Activated T-helper 1 cell treated with anti-CD3 and anti-CD28 coated beads, Interleukin-2, amount 50 U/mL, for 16 hours (primary cell): ENCODE results near the gene RHBG.
"Not testable (repeated sequence)": the region's sequence is repeated elsewhere in the genome, so short reads cannot be mapped to it uniquely, and the experiment has no call there.

Experiments
- DNase-seq, 2 donors: peaks; one replicate each; pipeline ENCODE4 v3.0.0-alpha.2; 2020; ENCODE audit warnings: low read depth in 1 of 2, low spot score in 1 of 2

The RHBG gene, protein sequence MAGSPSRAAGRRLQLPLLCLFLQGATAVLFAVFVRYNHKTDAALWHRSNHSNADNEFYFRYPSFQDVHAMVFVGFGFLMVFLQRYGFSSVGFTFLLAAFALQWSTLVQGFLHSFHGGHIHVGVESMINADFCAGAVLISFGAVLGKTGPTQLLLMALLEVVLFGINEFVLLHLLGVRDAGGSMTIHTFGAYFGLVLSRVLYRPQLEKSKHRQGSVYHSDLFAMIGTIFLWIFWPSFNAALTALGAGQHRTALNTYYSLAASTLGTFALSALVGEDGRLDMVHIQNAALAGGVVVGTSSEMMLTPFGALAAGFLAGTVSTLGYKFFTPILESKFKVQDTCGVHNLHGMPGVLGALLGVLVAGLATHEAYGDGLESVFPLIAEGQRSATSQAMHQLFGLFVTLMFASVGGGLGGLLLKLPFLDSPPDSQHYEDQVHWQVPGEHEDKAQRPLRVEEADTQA

GRCh38 chr1:156368889-156369684 lies at the start of gene RHBG:
TSS of gene RHBG (plus strand) at chr1:156369211. CDS start at chr1:156369250, 39 bp downstream.
- DNase-seq: no peak

- DNase-seq: no peak
These were observed 49.3 kb upstream of the RHBG start for GRCh38 chr1:156319664-156320063.

DNA sequence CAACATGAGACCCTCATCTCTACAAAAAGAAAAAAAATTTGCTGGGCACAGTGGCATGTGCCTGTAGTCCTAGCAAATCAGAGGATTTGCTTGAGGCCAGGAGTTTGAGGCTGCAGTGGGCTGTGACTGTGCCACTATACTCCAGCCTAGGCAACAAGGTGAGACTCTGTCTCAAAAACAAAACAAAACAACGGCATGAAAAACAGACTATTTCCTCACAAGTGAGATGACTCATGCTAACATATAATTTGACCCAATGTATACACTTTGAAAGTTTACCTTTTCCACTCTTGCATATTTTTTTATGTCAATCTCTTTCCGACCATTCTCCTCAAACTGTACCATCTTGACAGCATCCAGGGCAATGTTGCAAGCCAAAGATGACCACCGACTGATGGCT lies 48.5 kb upstream of the RHBG start:
- DNase-seq: no peak

DNA sequence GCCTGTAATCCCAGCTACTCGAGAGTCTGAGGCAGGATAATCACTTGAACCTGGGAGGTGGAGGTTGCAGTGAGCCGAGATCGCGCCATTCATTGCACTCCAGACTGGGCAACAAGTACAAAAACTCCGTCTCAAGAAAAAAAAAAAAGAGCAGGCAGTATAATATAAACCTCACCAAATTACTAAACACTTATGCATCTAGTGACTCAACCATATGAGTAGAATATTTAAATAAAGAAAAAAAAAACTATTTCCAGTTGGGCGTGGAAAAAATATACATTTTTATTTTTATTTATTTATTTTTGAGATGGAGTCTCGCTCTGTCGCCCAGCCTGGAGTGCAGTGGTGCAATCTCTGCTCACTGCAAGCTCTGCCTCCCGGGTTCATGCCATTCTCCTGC lies 45.8 kb upstream of the RHBG start:
- DNase-seq: not testable (repeated sequence)

- no peak for DNase-seq
These were observed 32.8 kb upstream of the RHBG start for GRCh38 chr1:156336242-156336641.

- no peak for DNase-seq
These were observed 31.7 kb upstream of the RHBG start for GRCh38 chr1:156337052-156337887.

GRCh38 chr1:156337888-156338179 lies 31.2 kb upstream of the RHBG start:
- DNase-seq: no peak

GRCh38 chr1:156338180-156338976 lies 30.6 kb upstream of the RHBG start, which contains the start of the genes CCT3 and TSACC:
TSS of gene CCT3 (minus strand) at chr1:156338292. CDS start at chr1:156338184, 108 bp downstream.
TSS of gene TSACC (plus strand) at chr1:156338526. CDS start at chr1:156339758, 1,232 bp downstream.
- peak; percentile 98 to 99 for DNase-seq

GRCh38 chr1:156342166-156342955 lies 26.6 kb upstream of the RHBG start:
- DNase-seq: no peak

GRCh38 chr1:156344409-156344808 lies 24.6 kb upstream of the RHBG start:
- no peak for DNase-seq

GRCh38 chr1:156346035-156346434 lies 23.0 kb upstream of the RHBG start:
- DNase-seq: not testable (repeated sequence)

GRCh38 chr1:156346636-156347035 lies 22.4 kb upstream of the RHBG start:
- DNase-seq: no peak

- DNase-seq: no peak
These were observed 21.7 kb upstream of the RHBG start for GRCh38 chr1:156347331-156347730.

- not testable (repeated sequence) for DNase-seq
These were observed 16.5 kb upstream of the RHBG start for GRCh38 chr1:156352481-156352880.

- DNase-seq: no peak
These were observed 12.6 kb upstream of the RHBG start for GRCh38 chr1:156356262-156356874.

DNA sequence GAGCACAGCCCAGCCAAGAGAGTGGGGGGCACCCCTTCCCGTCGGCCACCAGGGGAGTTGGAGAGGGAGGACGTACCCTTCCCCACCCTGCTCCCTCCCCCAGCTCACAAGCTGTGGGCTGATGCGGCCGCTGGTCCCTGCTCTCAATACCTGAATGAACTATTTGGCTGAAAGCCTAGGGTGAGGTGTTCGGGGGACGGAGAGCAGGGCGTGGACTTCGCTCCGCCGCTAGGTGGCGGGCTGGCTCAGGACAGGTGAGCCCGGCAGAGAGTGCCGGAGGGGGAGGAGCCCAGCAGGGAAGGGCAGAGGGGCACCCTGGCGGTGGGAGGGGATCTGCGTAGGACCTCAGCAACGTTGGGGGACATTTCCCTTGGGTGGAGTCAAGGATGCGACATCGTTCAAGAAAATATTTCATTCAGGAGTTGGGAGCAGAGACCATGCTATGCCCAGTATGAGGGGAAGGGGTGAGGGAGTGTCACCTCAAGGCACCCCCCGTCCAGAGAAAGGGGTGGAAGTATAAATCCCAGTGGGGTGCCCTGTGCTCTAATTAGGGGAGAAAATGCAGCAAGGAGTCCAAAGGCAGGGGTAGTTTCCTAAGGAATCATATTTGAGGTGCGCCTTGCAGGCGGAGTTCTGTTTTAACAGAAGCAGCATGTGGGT lies 12.0 kb upstream of the RHBG start:
- DNase-seq: peak; percentile 24 to 48

DNA sequence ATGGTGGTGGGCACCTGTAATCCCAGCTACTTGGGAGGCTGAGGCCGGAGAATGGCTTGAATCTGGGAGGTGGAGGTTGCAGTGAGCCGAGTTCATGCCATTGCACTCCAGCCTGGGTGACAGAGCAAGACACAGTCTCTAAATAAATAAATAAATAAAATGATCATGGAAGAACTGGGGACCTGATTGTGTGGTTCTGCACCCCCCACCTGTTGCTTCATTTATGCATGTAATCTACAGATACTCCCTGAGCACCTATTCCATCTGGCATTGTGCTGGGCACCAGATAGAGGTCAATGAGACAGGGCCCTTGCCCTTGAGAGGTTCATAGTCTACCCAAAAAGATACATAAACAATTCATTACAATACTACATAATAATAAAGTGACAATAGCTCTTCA lies 11.0 kb upstream of the RHBG start:
- no peak for DNase-seq

GRCh38 chr1:156358641-156359040 lies 10.4 kb upstream of the RHBG start:
- DNase-seq: no peak

DNA sequence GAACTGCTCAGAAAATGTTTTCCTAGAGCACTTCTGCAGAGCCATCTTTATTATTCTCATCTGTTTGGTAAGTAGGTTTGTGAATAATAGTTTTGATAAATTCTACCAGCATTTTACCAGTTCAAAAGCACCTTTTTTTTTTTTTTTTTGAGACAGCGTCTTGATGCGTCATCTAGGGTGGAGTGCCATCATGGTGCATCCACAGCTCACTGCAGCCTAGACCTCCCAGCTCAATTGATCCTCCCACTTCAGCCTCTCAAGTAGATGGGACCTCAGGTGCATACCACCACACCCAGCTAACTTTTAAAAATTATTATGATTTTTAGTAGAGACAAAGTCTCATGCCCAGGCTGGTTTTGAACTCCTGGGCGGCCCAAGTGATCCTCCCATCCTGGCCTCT lies 9.8 kb upstream of the RHBG start:
- no peak for DNase-seq
